ENCODE measurements around the gene TTBK1.
"Not testable (repeated sequence)": the region's sequence is repeated elsewhere in the genome, so short reads cannot be mapped to it uniquely, and the experiment has no call there.

The TTBK1 gene

DNA sequence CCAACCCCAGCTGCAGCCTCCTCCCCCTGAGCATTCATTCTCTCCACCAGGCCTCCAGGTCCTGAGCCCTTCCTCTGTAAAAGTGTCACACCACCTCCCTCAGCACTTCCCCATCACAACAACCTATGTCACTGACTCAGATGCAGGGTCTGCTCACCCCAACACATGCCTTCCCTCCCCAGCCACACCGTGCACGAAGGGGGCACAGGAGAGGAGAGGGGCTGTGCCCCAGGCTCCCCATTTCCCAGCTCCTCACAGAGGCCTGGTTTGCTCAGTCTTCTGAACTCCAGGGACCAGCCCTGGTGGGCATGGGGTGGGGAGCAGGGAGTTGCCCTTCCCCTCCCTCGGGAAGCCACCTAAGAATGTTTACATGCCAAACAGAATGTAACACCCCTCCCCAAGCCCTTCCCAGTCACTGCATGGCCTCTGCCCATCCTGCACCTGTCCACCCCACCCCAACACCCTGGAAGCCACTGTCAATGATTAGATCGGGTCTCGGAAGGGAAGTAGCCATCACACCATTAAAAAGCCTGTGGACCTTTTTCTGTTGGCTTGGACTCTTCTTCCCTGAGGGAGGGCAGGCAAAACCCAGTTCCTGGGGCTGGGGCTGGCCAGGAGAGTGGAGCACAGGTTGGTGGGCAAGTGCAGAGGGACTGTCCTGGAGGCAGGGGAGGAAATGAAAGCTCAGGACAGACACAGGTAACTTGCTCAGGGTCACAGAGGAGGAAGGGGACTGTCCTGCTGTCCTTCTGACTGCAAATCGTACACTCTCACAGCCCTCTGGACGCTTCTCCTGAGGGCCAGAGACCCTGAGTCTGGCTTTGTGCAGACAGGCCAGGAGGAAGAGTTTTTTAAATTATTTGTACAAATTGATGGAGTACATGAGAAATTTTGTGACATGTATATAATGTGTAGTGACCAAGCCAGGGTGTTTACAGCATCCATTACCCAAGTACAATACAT is 44.7 kb downstream of the TTBK1 start:
- DNase-seq (ENCODE audit: low spot score), result no peak

DNA sequence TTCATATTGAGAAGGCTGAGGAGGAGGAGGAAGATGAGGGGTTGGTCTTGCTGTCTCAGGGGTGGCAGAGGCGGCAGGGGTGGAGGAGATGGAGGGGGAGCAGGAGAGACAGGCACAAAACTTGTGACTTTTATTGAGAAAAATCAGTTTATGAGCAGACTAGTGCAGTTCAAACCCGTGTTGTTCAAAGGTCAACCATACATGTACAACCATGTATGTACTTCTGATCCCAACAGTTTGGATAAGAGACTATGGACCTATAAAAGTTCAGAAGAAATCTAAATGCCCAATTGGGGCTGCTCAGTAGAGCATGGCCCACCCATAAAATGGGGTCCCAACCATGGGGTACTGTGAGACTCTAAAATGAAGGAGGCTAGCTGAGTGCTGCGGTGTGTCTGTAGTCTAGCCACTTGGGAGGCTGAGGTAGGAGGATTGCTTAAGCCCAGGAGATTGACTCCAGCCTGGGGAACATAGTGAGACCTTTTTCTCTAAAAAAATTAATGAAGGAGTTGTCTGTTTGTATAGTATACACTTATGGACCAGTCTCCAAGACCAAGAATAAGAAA is 47.1 kb downstream of the TTBK1 start:
- DNase-seq (ENCODE audit: low spot score), result no peak

DNA sequence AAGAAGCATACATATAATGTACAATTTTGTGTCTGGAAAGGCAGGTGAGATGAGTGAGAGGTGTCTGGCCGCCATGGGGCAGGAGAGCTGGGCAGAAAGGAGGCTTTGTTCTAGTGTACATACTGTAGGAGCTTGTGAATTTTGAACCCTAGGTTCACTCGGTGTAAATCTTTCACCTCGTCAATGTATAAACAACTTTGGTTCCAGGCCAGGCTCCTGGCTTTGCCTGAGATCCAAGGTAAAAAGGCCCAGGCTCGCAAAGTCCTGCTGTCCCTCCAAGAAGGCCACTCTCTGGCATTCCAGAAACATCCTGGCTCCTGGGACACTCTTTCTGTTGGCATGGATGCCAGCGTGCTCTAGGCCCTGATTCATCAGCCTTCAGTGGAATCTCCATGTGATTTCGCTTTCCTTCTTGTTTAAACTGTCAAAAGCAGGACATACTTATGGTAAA is 47.6 kb downstream of the TTBK1 start:
- DNase-seq (ENCODE audit: low spot score), result no peak

DNA sequence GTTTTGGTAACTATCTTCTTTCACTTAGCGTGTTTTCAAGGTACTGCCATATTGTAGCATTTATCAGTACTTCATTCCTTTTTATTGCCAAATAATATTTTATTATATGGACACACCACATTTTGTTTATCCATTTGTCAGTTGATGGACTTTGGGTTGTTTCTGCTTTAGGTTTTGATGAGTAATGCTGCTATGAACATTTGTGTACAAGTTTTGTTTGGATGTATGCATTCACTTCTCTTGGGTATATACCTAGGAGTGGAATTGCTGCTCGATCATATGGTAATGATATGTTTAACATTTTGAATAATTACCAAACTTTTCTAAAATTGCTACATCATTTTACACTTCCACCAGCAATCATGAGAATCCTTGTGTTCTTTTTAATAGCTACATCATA is 48.4 kb downstream of the TTBK1 start:
- no peak for DNase-seq (ENCODE audit: low spot score)

DNA sequence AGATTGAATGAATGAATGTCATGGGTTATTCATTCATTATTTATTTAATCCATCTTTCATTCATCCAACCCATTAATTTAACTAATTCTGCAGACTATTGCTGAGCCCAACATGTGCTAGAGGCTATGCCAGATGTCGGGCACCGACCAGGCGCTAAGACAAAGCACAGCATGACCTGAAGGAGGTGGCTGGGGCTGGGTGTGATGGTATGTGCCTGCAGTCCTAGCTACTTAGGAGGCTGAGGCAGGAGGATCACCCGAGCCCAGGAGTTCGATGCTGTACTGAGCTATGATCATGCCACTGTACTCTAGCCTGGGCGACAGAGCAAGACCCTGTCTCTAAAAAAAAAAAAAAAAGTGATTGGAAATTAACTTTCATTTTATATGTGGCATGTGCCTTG is 49.1 kb downstream of the TTBK1 start:
- DNase-seq (ENCODE audit: low spot score), result no peak

DNA sequence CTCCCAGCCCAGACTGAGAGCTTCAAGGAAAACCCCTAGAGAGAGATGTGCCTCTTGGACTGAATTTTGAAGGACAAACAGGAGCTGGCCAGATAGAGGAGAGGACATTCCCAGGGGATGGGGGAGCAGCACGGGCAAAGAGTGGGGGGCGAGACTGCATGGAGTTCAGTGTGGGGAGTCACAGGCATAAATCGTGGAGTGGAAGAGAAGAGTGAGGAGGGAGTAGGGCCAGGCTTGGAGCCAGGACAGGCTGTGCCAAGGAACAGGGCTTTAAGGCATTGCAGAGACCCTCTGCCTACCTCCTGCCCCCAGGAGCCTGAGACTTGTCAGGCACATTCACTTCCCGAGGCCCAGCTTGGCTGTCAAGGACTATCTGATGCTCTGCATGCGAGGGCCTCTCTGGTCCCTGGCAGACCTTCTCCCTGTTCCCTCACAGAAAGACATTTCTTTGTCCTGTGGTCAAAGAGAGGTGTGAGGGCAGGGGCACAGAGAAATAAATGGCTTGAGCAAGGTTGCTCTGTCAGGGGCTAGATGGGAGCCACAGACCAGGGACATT is 49.6 kb downstream of the TTBK1 start:
- DNase-seq (ENCODE audit: low spot score), result no peak

DNA sequence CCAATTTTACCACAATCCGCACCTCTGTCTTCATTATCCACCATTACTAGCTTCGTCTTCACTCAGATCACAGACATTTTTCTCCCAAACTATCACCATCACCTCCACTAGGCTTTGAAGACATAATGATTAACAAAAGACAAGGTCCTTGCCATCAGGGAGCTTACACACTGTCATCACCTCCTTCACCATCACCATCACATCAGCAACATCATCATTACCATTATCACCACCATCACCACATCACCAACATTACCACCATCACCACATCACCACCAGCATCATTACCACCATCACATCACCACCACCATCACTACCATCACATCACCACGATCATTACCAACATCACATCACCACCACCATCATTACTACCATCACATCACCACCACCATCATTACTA is 50.4 kb downstream of the TTBK1 start:
- DNase-seq (ENCODE audit: low spot score), result peak; percentile 4

DNA sequence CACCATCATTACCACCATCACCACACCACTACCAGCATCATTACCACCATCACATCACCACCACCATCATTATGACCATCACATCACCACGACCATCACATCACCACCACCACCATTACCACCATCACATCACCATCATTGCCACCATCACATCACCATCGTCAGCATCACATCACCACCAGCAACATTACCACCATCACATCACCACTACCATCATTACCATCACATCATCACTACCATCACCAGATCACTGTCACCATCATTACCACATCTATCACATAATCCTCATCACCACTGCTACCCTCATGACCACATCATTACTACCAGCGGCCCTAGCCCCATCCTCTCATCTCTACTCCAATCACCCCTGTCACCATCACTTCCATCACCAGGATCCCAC is 51.3 kb downstream of the TTBK1 start:
- DNase-seq (ENCODE audit: low spot score), result peak; percentile 3

DNA sequence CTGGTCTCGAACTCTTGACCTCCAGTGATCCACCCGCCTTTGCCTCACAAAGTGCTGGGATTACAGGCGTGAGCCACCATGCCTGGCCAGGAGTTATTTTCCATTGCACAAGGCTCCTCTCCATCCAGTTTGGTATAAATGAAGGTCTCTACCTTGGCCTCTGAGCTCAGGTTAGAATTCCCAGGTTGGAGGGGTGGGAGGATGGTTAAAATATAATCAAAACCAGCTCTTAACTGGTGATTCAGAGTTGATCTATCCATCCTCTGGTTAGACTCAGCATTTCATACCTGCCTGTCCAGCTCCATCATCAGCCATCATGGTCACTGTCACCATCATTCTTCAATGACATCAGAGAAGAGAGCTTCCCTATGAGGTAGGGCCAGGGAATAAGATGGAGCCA is 52.2 kb downstream of the TTBK1 start:
- peak; percentile 6 for DNase-seq (ENCODE audit: low spot score)

DNA sequence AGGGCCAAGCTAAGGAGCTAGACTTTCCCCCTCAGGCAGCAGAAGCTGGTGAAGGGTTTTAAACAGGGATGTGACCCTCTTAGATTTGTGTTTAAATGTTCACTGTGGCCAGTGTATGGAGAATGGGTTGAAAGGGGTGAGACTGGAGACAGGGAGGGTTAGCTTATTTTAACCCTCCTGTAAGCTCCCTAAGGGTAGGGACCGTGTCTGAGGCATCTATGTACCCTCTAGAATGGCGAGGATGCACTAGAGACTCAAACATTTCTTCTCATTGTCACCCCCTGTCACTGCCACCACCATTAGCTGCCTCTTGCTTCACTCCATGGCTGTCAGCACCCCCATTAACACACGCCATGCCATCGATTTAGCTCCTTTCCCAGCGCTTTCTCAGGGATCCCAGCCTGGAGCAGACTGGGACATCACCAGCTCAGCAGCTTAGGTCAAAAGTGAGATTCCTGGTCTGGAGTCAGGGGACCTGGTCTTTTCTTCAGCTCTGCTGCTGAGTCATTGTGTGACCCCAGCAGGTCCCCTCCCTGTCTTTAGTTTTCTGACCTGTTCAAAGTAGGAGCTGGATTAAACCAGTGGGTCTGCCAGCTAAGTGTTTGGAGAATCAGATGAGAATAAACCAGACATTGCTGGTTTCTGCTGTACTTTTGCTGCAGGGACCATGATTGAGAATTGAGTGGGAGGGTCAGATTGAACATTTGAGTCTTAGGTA is 53.7 kb downstream of the TTBK1 start:
- DNase-seq (ENCODE audit: low spot score), result peak; percentile 22

DNA sequence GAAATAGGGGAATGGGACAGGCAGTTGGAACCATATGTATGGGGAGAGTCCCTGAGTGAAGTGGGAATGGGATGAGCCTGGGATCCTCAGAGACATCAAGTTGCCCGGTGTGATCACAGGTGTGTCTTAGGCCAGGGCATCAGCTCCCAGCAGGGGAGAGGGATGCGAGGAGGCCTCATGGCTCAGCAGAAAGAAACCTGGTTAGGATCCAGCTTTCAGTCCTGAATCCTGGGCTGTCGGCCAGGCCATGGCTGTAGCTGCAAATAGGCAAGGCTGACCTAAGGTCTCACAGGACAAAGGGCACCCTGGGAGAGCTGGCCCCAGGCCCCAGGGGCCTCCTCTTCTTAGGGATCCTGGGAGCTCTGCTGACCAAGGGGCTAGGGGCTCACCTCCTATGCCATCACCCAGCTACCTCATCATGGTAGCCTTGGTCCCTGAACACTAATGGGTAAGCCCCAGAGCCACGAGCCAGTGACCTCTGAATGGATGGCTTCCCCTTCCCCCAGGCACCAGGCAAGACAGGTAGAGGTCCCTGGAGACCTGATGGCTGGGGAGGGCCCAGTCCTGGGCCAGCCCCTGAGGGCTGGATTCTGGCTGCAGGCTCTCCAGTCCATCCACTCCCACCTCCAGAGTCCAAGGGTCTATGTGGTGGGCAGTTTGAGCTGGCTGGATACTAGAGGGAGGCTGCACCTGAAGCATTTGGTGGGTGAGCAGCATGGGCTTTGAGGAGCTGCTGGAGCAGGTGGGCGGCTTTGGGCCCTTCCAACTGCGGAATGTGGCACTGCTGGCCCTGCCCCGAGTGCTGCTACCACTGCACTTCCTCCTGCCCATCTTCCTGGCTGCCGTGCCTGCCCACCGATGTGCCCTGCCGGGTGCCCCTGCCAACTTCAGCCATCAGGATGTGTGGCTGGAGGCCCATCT is 54.6 kb downstream of the TTBK1 start, which contains the start of gene SLC22A7:
TSS of gene SLC22A7 (plus strand) at position 617 of the 921 bp plus-strand sequence. CDS start at position 716, 99 bp downstream.
- DNase-seq (ENCODE audit: low spot score), result peak; percentile 52

DNA sequence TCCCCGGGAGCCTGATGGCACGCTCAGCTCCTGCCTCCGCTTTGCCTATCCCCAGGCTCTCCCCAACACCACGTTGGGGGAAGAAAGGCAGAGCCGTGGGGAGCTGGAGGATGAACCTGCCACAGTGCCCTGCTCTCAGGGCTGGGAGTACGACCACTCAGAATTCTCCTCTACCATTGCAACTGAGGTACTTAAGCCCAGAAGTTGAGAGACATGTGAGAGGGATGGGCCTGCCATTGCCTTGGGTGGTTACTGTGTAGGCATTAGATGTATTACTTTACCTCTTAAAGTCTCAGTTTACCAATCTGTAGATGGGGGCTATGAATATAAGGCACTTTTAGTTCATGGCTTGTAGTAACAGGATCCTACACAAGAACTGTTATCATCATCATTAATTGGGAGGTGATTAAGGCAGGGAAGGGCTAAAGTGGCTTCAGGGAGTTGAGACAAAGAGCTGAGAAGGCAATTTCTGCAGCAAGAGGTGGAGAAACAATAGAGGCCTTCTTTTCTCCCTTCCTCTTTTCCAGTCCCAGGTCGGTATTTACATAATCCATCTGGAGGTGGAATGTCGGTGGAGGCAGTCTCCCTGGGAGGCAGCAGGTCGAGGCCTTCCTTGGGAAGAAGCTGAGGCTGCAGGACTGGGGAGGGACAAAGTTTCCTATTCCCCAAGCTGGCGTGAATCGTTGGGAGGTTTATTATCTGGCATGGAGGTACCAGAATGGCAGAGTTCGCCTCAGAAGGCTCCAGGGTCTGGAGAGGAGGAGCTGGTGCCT is 55.5 kb downstream of the TTBK1 start:
- no peak for DNase-seq (ENCODE audit: low spot score)

DNA sequence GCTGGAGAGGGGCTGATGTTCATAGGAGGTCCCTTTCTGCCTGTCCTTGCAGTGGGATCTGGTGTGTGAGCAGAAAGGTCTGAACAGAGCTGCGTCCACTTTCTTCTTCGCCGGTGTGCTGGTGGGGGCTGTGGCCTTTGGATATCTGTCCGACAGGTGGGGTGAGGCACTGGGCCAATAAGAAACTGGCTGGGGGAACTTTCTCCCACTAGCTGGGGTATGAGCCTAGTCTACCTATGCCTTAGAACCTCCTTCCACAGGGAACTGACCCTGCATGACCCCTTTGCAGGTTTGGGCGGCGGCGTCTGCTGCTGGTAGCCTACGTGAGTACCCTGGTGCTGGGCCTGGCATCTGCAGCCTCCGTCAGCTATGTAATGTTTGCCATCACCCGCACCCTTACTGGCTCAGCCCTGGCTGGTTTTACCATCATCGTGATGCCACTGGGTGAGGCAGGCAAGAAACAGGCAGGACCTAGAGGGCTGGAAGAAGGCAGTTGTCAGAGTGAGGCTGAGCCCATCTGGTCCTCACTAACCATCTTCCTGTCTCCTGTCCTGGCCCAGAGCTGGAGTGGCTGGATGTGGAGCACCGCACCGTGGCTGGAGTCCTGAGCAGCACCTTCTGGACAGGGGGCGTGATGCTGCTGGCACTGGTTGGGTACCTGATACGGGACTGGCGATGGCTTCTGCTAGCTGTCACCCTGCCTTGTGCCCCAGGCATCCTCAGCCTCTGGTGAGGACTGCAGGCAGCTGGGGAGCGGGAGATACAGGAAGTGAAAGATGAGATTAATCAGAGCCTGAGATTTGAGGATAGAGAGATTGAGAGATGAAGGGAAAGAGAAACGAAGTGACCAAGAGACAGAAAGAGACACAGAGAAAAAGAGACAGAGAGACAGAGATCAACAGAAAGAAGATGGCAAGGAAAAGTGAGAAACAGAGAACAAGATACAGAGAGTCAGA is 56.3 kb downstream of the TTBK1 start:
- no peak for DNase-seq (ENCODE audit: low spot score)

DNA sequence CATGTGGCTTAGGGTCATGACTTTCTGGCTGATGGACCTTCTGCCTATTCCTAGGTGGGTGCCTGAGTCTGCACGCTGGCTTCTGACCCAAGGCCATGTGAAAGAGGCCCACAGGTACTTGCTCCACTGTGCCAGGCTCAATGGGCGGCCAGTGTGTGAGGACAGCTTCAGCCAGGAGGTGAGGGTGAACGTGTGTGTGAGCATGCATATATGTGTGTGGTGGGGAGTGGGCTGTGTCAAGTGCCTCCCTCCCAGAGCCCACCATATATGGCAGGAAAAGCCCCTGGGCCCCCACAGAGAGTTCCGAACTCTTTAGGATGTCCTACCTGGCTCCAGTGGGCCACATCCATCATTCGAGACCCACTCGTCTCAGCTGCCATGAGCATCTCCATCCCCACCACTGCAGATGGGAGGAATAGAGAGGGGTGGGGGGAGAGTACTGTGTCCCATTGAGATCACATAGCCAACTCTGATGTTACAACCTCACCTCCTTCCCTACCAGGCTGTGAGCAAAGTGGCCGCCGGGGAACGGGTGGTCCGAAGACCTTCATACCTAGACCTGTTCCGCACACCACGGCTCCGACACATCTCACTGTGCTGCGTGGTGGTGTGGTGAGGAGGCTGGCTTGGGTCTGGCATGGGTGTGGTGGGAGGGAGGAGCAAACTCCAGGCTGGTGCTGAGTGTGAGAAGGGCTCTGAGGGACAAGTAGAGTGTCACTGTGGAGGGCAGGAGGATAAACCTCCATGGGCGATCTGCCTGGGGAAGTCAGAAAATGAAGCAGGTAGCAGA is 58.0 kb downstream of the TTBK1 start:
- DNase-seq (ENCODE audit: low spot score), result no peak

DNA sequence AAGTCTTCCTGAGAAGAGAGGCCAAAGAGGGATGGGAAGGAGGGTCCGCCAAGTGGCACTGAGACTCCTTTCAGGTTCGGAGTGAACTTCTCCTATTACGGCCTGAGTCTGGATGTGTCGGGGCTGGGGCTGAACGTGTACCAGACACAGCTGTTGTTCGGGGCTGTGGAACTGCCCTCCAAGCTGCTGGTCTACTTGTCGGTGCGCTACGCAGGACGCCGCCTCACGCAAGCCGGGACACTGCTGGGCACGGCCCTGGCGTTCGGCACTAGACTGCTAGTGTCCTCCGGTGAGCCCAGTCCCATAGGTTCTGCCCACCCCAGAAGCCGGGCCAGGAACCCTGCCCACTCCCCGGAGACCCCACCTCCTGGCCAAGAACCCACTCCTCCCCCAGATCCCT is 58.8 kb downstream of the TTBK1 start:
- DNase-seq (ENCODE audit: low spot score), result no peak

DNA sequence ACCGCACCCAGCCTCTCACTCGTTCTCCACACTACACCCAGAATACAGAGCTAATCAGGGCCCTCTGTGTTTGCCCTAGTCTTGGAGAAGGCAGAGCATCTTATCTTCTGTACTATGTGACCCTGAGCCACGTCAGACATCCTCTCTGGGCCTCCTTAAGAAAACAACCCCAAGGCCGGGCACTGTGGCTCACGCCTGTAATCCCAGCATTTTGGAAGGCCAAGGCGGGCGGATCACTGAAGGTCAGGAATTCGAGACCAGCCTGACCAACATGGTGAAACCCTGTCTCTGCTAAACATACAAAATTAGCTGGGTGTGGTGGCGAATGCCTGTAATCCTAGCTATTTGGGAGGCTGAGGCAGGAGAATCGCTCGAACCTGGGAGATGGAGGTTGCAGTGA is 59.7 kb downstream of the TTBK1 start:
- DNase-seq (ENCODE audit: low spot score), result not testable (repeated sequence)

DNA sequence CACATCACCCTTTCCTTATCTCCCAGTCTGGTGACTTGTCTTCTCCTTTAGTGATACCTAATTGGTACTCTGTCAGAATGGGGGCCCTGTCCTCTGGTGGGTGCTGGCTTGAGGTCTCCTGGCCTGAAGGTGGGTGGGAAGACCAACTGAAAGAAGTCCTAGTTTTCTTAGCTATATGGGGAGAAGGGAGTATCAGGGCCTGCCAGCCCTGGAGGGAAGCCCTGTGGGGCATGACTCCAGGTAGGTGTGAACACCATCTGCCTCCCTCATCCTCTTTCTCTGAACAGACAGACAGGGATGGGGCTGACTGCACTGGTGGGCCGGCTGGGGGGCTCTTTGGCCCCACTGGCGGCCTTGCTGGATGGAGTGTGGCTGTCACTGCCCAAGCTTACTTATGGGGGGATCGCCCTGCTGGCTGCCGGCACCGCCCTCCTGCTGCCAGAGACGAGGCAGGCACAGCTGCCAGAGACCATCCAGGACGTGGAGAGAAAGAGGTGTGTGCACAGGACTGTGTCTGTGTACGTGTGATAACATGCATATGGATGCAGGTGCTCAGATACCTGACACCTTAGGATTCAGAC is 60.6 kb downstream of the TTBK1 start:
- no peak for DNase-seq (ENCODE audit: low spot score)

DNA sequence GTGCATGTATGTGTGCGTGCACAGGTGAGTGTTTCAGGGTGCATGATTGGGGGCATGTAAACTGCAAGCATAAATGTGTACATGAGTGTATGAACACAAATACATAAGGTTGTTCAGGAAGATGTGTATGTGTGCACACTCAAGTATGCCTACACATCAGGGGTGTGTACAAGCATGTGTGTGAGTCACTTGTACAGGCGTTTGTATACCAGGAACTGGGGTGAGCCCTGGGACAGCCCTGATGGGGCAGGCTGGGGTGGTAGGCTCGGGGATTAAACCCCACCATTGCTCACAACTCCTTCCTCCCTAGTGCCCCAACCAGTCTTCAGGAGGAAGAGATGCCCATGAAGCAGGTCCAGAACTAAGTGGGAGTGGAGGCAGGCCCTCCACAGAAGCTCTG is 61.1 kb downstream of the TTBK1 start:
- DNase-seq (ENCODE audit: low spot score), result no peak
